Measurements from ENCODE around the gene HMCN1.

Gene HMCN1

DNA sequence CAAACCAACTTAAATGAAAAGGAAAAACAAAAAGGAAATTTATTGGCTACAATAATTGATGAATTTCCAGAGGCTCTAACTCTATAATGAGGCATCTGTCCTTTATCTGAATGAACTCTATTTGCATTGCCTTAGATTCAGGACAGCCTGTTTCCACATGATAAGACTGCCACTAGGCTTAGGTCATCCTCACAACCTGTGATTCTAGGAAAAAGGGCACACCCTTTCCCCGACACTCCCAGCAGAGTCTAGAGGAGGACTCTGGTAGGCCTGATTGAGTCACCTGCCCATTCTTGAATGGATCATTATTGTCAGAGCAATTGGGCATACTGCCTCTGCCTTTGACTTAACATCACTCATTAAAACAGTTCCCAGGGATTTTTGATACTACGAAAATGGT, 378.1 kb downstream of the HMCN1 start:
- Histone ChIP-seq H3K14ac (ENCODE audit: low read length) (no peak overlapping the region), H3K4me1 (ENCODE audit: control insufficient read depth in 1 of 2, insufficient read depth in 2 of 2, low read length in 2 of 2) (no peaks in the 10 kb centered on the region), H3K4me3 (ENCODE audit: low read depth, low read length) (no peak overlapping the region), H3K79me1 (ENCODE audit: low read length) (no peaks in the 10 kb centered on the region), H4K8ac (ENCODE audit: low read depth, low read length) (no peak overlapping the region), H3K9me3 (ENCODE audit: insufficient read depth, low read depth, low read length) (no peaks in the 10 kb centered on the region), H2AK5ac (ENCODE audit: low read length) (no peak overlapping the region), H3K27ac (ENCODE audit: low read depth, low read length) (no peak overlapping the region), H4K12ac (ENCODE audit: low read depth, low read length) (no peak overlapping the region), H2BK5ac (ENCODE audit: low read depth, low read length, poor library complexity) (no peak overlapping the region), H3K4me2 (ENCODE audit: low read length) (no peak overlapping the region), H2BK12ac (ENCODE audit: low read length) (no peak overlapping the region), H3K9ac (ENCODE audit: low read length) (no peak overlapping the region), H3K36me3 (ENCODE audit: control insufficient read depth in 1 of 2, insufficient read depth in 2 of 2, low read length in 2 of 2) (no peaks in the 10 kb centered on the region), H3K23ac (ENCODE audit: low read length) (no peak overlapping the region), H3K18ac (ENCODE audit: low read length) (no peak overlapping the region), H3K79me2 (ENCODE audit: control insufficient read depth, insufficient read depth, low read length, poor library complexity) (no peaks in the 10 kb centered on the region), H2BK120ac (ENCODE audit: insufficient read depth, low read length, poor library complexity) (no peak overlapping the region), H2AFZ (ENCODE audit: insufficient read depth, low read length, poor library complexity) (no peak overlapping the region), H3K4ac (ENCODE audit: low read depth, low read length) (no peak overlapping the region), H3K27me3 (ENCODE audit: insufficient read depth, low read length) (no peaks in the 10 kb centered on the region), H4K91ac (ENCODE audit: low read depth, low read length) (no peak overlapping the region)
- WGBS (ENCODE audit: extremely low coverage, insufficient coverage, insufficient read length), result no CpG with 5 or more reads among the region's 2 CpGs
- no peak for DNase-seq

- H3K4me2 ChIP-seq (ENCODE audit: low read length), result no peak overlapping the region
- no peak overlapping the region for H4K8ac ChIP-seq (ENCODE audit: low read depth, low read length)
- H3K14ac ChIP-seq (ENCODE audit: low read length), result no peak overlapping the region
- H2BK12ac ChIP-seq (ENCODE audit: low read length), result no peak overlapping the region
- no peak overlapping the region for H2AFZ ChIP-seq (ENCODE audit: insufficient read depth, low read length, poor library complexity)
- no peak overlapping the region for H3K9ac ChIP-seq (ENCODE audit: low read length)
- no peak overlapping the region for H3K23ac ChIP-seq (ENCODE audit: low read length)
- no peak overlapping the region for H2BK120ac ChIP-seq (ENCODE audit: insufficient read depth, low read length, poor library complexity)
- no peak overlapping the region for H2AK5ac ChIP-seq (ENCODE audit: low read length)
- H3K27me3 ChIP-seq (ENCODE audit: insufficient read depth, low read length), result no peaks in the 10 kb centered on the region
- no peak overlapping the region for H3K4ac ChIP-seq (ENCODE audit: low read depth, low read length)
- H3K9me3 ChIP-seq (ENCODE audit: insufficient read depth, low read depth, low read length), result no peaks in the 10 kb centered on the region
- H4K12ac ChIP-seq (ENCODE audit: low read depth, low read length), result no peak overlapping the region
- DNase-seq, result no peak
- no peaks in the 10 kb centered on the region for H3K79me2 ChIP-seq (ENCODE audit: control insufficient read depth, insufficient read depth, low read length, poor library complexity)
- H3K4me3 ChIP-seq (ENCODE audit: low read depth, low read length), result no peak overlapping the region
- H2BK5ac ChIP-seq (ENCODE audit: low read depth, low read length, poor library complexity), result no peak overlapping the region
- H3K27ac ChIP-seq (ENCODE audit: low read depth, low read length), result no peak overlapping the region
- H3K4me1 ChIP-seq (ENCODE audit: control insufficient read depth in 1 of 2, insufficient read depth in 2 of 2, low read length in 2 of 2), result no peaks in the 10 kb centered on the region
- no peaks in the 10 kb centered on the region for H3K36me3 ChIP-seq (ENCODE audit: control insufficient read depth in 1 of 2, insufficient read depth in 2 of 2, low read length in 2 of 2)
- no peaks in the 10 kb centered on the region for H3K79me1 ChIP-seq (ENCODE audit: low read length)
- no peak overlapping the region for H3K18ac ChIP-seq (ENCODE audit: low read length)
- no peak overlapping the region for H4K91ac ChIP-seq (ENCODE audit: low read depth, low read length)
These were observed 379.3 kb downstream of the HMCN1 start for GRCh38 chr1:186113461-186113860.

DNA sequence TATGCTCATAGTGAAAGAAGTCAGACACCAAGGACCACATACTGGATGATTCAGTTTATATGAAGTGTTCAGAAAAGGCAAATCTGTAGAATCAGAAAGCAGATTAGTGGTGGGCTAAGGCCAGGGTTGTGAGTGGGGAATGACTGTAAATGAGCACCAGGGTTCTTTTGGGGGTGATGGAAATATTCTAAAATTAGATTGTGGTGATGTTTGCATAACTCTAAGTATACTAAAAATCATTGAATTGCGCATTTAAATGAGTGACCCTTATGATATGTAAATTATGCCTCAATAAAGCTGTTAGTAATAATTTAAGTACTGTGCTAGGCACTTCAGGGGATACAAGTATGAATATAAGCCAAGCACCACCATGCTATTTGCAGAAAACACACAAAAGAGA, 384.5 kb downstream of the HMCN1 start:
- Histone ChIP-seq H3K36me3 (ENCODE audit: control insufficient read depth in 1 of 2, insufficient read depth in 2 of 2, low read length in 2 of 2) (peaks cover 0 to 1% of the 10 kb centered on the region in 2 experiments), H3K4me1 (ENCODE audit: control insufficient read depth in 1 of 2, insufficient read depth in 2 of 2, low read length in 2 of 2) (no peaks in the 10 kb centered on the region), H3K4me2 (ENCODE audit: low read length) (no peak overlapping the region), H4K8ac (ENCODE audit: low read depth, low read length) (no peak overlapping the region), H2AFZ (ENCODE audit: insufficient read depth, low read length, poor library complexity) (no peak overlapping the region), H3K9ac (ENCODE audit: low read length) (no peak overlapping the region), H3K4me3 (ENCODE audit: low read depth, low read length) (no peak overlapping the region), H3K27ac (ENCODE audit: low read depth, low read length) (no peak overlapping the region), H3K18ac (ENCODE audit: low read length) (no peak overlapping the region), H4K91ac (ENCODE audit: low read depth, low read length) (no peak overlapping the region), H4K12ac (ENCODE audit: low read depth, low read length) (no peak overlapping the region), H3K23ac (ENCODE audit: low read length) (no peak overlapping the region), H2BK5ac (ENCODE audit: low read depth, low read length, poor library complexity) (no peak overlapping the region), H3K9me3 (ENCODE audit: insufficient read depth, low read depth, low read length) (no peaks in the 10 kb centered on the region), H2BK120ac (ENCODE audit: insufficient read depth, low read length, poor library complexity) (no peak overlapping the region), H3K27me3 (ENCODE audit: insufficient read depth, low read length) (no peaks in the 10 kb centered on the region), H2AK5ac (ENCODE audit: low read length) (no peak overlapping the region), H3K79me1 (ENCODE audit: low read length) (no peaks in the 10 kb centered on the region), H2BK12ac (ENCODE audit: low read length) (no peak overlapping the region), H3K14ac (ENCODE audit: low read length) (no peak overlapping the region), H3K4ac (ENCODE audit: low read depth, low read length) (no peak overlapping the region), H3K79me2 (ENCODE audit: control insufficient read depth, insufficient read depth, low read length, poor library complexity) (no peaks in the 10 kb centered on the region)
- DNase-seq, result no peak
- no CpG with 5 or more reads among the region's 1 CpG for WGBS (ENCODE audit: extremely low coverage, insufficient coverage, insufficient read length)

DNA sequence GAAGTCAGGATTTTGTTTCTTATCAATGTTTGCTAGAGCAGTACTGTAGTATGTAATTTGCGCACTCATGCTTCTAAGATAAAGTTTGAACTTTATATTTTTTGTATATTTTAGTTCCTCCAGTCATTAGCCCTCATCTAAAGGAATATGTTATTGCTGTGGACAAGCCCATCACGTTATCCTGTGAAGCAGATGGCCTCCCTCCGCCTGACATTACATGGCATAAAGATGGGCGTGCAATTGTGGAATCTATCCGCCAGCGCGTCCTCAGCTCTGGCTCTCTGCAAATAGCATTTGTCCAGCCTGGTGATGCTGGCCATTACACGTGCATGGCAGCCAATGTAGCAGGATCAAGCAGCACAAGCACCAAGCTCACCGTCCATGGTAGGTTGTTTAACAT, 388.6 kb downstream of the HMCN1 start:
- no peak for DNase-seq
- Histone ChIP-seq H2BK5ac (ENCODE audit: low read depth, low read length, poor library complexity) (no peak overlapping the region), H2BK120ac (ENCODE audit: insufficient read depth, low read length, poor library complexity) (no peak overlapping the region), H3K18ac (ENCODE audit: low read length) (no peak overlapping the region), H3K4me1 (ENCODE audit: control insufficient read depth in 1 of 2, insufficient read depth in 2 of 2, low read length in 2 of 2) (no peaks in the 10 kb centered on the region), H3K27me3 (ENCODE audit: insufficient read depth, low read length) (no peaks in the 10 kb centered on the region), H3K9ac (ENCODE audit: low read length) (no peak overlapping the region), H3K79me2 (ENCODE audit: control insufficient read depth, insufficient read depth, low read length, poor library complexity) (no peaks in the 10 kb centered on the region), H3K4ac (ENCODE audit: low read depth, low read length) (no peak overlapping the region), H3K36me3 (ENCODE audit: control insufficient read depth in 1 of 2, insufficient read depth in 2 of 2, low read length in 2 of 2) (peaks cover 0 to 1% of the 10 kb centered on the region in 2 experiments), H3K79me1 (ENCODE audit: low read length) (no peaks in the 10 kb centered on the region), H3K4me2 (ENCODE audit: low read length) (no peak overlapping the region), H2BK12ac (ENCODE audit: low read length) (no peak overlapping the region), H3K27ac (ENCODE audit: low read depth, low read length) (no peak overlapping the region), H3K4me3 (ENCODE audit: low read depth, low read length) (no peak overlapping the region), H4K12ac (ENCODE audit: low read depth, low read length) (no peak overlapping the region), H2AFZ (ENCODE audit: insufficient read depth, low read length, poor library complexity) (no peak overlapping the region), H3K23ac (ENCODE audit: low read length) (no peak overlapping the region), H2AK5ac (ENCODE audit: low read length) (no peak overlapping the region), H3K14ac (ENCODE audit: low read length) (no peak overlapping the region), H4K91ac (ENCODE audit: low read depth, low read length) (no peak overlapping the region), H3K9me3 (ENCODE audit: insufficient read depth, low read depth, low read length) (no peaks in the 10 kb centered on the region), H4K8ac (ENCODE audit: low read depth, low read length) (no peak overlapping the region)
- WGBS (ENCODE audit: extremely low coverage, insufficient coverage, insufficient read length), result no CpG with 5 or more reads among the region's 9 CpGs

Data from trophoblast cell (in vitro differentiated cells and primary cell).